ENCODE results near the gene B4GAT1. TPM values are rescaled to one million over a fixed set of nuclear protein-coding genes. Genes with fewer than 3 reads are reported as not detected.
A peak's percentile ranks its signal among the peaks of the same experiment; 100 is the strongest.

The B4GAT1 gene
- total and polyA plus RNA-seq, 2 of the 13 experiments (the other 11 are each of a cell fraction or from before 2014, with no cell fraction given): 40.4 to 109 TPM

GRCh38 chr11:66337103-66337899 is 10.1 kb downstream of the B4GAT1 start:
- ATAC-seq (no peak), FAIRE-seq (no peak), DNase-seq (ENCODE audit: low spot score) (no peak)
- 90% methylated on average over 3 of the region's 18 CpGs for WGBS (ENCODE audit: low lambda C conversion rate)
- Histone ChIP-seq H3K4me2 (ENCODE audit: low read depth, low read length) (no peak overlapping the region), H3K36me3 (replicated peaks in 1 of 2; ENCODE audit: control insufficient read depth in 1 of 2, insufficient read depth in 2 of 2, low read length in 2 of 2) (peaks cover 19 to 29% of the 10 kb centered on the region in 2 experiments; a peak in 4 of 5 replicates), H3K27me3 (ENCODE audit: control insufficient read depth in 1 of 2, insufficient read depth in 2 of 2, low read length in 2 of 2) (no peaks in the 10 kb centered on the region), H3K4me3 (replicated peaks in 1 of 3; ENCODE audit: insufficient read depth in 1 of 3, low read depth in 2 of 3, low read length in 3 of 3) (no peak overlapping the region), H3K27ac (ENCODE audit: extremely low read length, insufficient read depth, low read length) (peak overlapping the region; percentile 63), H4K20me1 (ENCODE audit: insufficient read depth, low read length) (no peaks in the 10 kb centered on the region), H3K9me3 (ENCODE audit: low read length) (no peaks in the 10 kb centered on the region), H3K79me2 (ENCODE audit: insufficient read depth, low read length) (no peaks in the 10 kb centered on the region), H3K9ac (ENCODE audit: insufficient read depth, low read depth, low read length) (no peak overlapping the region), H3K4me1 (ENCODE audit: insufficient read depth, low read length) (peaks cover 19% of the 10 kb centered on the region), H2AFZ (ENCODE audit: low read length) (no peak overlapping the region)
- in situ Hi-C loops (cut with HindIII; ENCODE audit: extremely low pct_ligation_motif_present, low pct_unique_long_range_greater_than_20kb): no loop called here
- ChIA-PET CTCF (ENCODE audit: low intra/inter-chr PET ratio, low total read pairs) (interaction anchor here (0.8 to 2.1 kb wide), 3 partner anchors 9 to 115 kb away, joined by 3 to 32 read pairs (median 5); no protein-coding TSS in a partner anchor), POLR2A (interaction anchor here (1.1 to 3.6 kb wide), 3 partner anchors 10 to 25 kb away, joined by 5 to 59 read pairs (median 5); partner anchors contain the start of gene B4GAT1)
- BruUV-seq (replicated peaks): no TSS peak
- intact Hi-C loops (cut with micrococcal nuclease; ENCODE audit: unreplicated experiment): no loop called here
- TF ChIP-seq RNF2 (conservative IDR thresholded peaks at IDR 0.05; ENCODE audit: low read depth): no peak
- no peak for TF ChIP-seq ZC3H13 (CRISPR knock-in tag; IDR thresholded peaks at IDR 0.05)
- TF ChIP-seq SIX4 (CRISPR knock-in tag; IDR thresholded peaks at IDR 0.05): no peak
- TF ChIP-seq ZBTB25 (CRISPR knock-in tag; IDR thresholded peaks at IDR 0.05): no peak
- TF ChIP-seq XBP1 (CRISPR knock-in tag; IDR thresholded peaks at IDR 0.05): no peak
- no peak for TF ChIP-seq ZNF362 (CRISPR knock-in tag; IDR thresholded peaks at IDR 0.05; ENCODE audit: borderline replicate concordance)
- no peak for TF ChIP-seq MXI1 (IDR thresholded peaks at IDR 0.05; ENCODE audit: borderline replicate concordance, low read depth, low read length)
- TF ChIP-seq HNRNPUL1 (IDR thresholded peaks at IDR 0.05; ENCODE audit: low read depth, low read length): no peak
- TF ChIP-seq, protein P1, sequence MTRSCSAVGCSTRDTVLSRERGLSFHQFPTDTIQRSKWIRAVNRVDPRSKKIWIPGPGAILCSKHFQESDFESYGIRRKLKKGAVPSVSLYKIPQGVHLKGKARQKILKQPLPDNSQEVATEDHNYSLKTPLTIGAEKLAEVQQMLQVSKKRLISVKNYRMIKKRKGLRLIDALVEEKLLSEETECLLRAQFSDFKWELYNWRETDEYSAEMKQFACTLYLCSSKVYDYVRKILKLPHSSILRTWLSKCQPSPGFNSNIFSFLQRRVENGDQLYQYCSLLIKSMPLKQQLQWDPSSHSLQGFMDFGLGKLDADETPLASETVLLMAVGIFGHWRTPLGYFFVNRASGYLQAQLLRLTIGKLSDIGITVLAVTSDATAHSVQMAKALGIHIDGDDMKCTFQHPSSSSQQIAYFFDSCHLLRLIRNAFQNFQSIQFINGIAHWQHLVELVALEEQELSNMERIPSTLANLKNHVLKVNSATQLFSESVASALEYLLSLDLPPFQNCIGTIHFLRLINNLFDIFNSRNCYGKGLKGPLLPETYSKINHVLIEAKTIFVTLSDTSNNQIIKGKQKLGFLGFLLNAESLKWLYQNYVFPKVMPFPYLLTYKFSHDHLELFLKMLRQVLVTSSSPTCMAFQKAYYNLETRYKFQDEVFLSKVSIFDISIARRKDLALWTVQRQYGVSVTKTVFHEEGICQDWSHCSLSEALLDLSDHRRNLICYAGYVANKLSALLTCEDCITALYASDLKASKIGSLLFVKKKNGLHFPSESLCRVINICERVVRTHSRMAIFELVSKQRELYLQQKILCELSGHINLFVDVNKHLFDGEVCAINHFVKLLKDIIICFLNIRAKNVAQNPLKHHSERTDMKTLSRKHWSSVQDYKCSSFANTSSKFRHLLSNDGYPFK (CRISPR knock-in tag; IDR thresholded peaks at IDR 0.05; ENCODE audit: borderline replicate concordance): no peak
- TF ChIP-seq, protein P2, sequence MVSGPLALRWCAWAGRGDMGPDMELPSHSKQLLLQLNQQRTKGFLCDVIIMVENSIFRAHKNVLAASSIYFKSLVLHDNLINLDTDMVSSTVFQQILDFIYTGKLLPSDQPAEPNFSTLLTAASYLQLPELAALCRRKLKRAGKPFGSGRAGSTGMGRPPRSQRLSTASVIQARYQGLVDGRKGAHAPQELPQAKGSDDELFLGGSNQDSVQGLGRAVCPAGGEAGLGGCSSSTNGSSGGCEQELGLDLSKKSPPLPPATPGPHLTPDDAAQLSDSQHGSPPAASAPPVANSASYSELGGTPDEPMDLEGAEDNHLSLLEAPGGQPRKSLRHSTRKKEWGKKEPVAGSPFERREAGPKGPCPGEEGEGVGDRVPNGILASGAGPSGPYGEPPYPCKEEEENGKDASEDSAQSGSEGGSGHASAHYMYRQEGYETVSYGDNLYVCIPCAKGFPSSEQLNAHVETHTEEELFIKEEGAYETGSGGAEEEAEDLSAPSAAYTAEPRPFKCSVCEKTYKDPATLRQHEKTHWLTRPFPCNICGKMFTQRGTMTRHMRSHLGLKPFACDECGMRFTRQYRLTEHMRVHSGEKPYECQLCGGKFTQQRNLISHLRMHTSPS (CRISPR knock-in tag; IDR thresholded peaks at IDR 0.05; ENCODE audit: low read depth): no peak
- no peak for TF ChIP-seq TCF7 (IDR thresholded peaks at IDR 0.05; ENCODE audit: low read depth)
- TF ChIP-seq ZNF430 (CRISPR knock-in tag; IDR thresholded peaks at IDR 0.05): no peak
- TF ChIP-seq, protein P3, sequence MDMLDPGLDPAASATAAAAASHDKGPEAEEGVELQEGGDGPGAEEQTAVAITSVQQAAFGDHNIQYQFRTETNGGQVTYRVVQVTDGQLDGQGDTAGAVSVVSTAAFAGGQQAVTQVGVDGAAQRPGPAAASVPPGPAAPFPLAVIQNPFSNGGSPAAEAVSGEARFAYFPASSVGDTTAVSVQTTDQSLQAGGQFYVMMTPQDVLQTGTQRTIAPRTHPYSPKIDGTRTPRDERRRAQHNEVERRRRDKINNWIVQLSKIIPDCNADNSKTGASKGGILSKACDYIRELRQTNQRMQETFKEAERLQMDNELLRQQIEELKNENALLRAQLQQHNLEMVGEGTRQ (IDR thresholded peaks at IDR 0.05; ENCODE audit: low read depth, low read length): no peak
- TF ChIP-seq, protein P3 (CRISPR knock-in tag; IDR thresholded peaks at IDR 0.05; ENCODE audit: borderline replicate concordance): no peak
- TF ChIP-seq ZNF709 (CRISPR knock-in tag; IDR thresholded peaks at IDR 0.05): no peak
